Kidney capillary endothelial cell (primary cell): ENCODE results near the gene CHST15.
"Not testable (repeated sequence)": the region's sequence is repeated elsewhere in the genome, so short reads cannot be mapped to it uniquely, and the experiment has no call there.

Experiments
- DNase-seq: peaks from one replicate; pipeline ENCODE4 v3.0.0-alpha.2; 2018; ENCODE audit warnings: low spot score

The CHST15 gene

GRCh38 chr10:124043310-124044142 is 49.9 kb downstream of the CHST15 start:
- DNase-seq = no peak

GRCh38 chr10:124042656-124043309 is 50.6 kb downstream of the CHST15 start:
- no peak for DNase-seq

DNA sequence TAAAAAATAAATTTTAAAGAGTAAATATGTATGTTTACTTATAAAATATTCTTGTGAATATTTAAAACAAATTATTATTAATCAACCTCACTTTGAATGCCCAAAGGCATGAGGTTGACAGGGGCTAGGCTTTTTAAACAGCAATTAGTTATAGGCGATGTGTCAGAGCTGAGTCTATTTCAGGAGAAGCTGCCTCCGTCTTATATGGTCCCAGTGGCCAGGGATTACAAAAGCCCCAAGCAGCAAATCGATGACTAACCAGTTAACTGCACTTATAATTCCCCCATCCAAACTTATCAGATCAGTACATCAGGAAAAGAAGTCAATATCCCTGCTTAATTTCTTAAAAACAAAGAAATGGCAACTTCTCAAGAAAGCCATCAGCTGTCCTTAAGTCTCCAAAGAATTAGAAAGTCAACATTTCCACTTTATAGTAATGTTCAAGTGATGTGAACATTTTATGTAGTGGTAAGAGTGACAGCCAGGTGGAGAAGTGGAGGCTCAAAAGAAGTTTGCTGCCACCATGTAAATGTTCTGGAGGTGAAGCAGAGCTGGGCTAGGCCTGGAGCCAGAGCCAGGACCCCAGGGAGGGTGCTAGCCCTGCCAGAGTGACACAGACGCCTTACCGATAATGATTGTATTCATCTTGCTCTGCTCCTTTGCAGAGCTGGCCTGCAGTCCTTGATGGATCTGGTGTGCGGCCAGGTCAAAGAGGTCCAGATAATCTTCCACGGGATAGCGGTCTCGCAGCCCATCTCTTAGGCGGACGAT is 51.5 kb downstream of the CHST15 start:
- no peak for DNase-seq

- no peak for DNase-seq
Measured at GRCh38 chr10:124040451-124041188, 52.8 kb downstream of the CHST15 start.

DNA sequence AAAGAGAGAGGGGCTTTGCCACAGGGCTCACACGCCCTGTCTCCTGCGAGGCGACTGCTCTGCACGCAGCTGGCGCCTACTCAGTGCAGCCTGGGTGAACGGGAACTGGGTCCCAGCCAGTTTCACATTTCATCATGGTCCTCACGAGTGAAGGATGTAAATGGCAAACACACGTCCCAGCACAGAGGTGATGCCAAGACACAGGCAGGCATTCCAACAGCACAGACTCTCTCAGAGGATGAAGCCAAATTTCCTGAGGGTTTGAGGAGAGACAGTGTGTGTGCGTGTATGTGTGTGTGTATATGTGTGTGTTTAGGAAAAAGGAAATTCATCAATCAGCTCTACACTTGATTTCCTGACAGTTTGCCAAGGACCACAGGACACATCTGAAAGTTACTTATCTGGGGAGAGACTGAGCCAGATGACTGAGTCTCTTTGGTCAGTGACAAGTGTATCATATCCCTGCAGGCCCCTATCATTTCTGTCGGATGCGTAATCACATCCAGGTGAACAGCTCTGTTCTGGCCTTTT is 53.9 kb downstream of the CHST15 start:
- peak; percentile 36 for DNase-seq

DNA sequence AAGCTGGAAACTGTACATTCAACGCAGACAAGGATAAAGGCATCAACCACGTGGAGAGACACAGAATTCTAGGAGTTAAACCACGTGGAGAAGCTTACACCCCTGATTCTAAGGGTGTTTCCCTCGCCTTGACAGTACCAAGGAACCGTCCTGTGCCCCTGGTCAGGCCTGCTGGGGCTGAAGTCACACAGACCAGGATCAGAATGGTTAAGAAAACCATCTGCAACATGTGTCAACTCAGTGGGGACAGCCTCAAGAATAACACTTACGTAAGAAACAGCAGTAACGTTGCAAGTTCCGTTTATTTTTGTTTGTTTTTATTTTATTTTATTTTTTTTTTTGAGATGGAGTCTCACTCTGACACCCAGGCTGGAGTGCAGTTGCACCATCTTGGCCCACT is 55.6 kb downstream of the CHST15 start:
- DNase-seq = no peak

GRCh38 chr10:124037286-124037685 is 56.1 kb downstream of the CHST15 start:
- DNase-seq = no peak

GRCh38 chr10:124036746-124037145 is 56.7 kb downstream of the CHST15 start:
- no peak for DNase-seq

DNA sequence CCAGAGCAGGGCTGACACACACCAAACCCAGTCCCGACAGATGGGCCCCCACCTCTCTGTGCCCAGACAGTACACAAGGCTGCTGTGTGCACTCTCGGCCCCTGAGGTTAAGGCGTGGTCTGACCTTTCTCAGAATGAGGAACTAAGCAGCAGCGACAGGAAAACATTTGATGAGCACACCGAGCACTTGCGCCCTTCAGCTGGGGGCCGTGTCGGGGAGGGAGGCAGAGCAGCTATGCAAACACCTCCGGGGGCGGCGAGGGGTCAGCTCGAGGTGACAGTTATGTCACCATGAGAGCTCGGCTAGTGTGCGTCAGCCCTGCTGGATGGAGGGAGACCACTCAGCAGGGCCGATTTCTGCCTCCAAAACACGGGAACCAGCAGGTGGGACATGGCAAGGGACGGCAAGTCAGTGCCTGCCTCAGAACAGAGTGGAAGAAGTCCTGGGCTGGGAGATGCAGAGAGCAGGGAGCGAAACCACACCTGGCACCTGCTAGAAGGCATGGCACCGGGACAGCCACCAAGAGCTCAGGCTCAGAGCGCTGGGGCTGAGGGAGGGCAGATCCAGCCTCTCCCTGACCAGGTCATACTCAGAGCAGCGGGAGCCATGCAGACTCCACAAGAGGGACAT is 57.4 kb downstream of the CHST15 start:
- DNase-seq = no peak

DNA sequence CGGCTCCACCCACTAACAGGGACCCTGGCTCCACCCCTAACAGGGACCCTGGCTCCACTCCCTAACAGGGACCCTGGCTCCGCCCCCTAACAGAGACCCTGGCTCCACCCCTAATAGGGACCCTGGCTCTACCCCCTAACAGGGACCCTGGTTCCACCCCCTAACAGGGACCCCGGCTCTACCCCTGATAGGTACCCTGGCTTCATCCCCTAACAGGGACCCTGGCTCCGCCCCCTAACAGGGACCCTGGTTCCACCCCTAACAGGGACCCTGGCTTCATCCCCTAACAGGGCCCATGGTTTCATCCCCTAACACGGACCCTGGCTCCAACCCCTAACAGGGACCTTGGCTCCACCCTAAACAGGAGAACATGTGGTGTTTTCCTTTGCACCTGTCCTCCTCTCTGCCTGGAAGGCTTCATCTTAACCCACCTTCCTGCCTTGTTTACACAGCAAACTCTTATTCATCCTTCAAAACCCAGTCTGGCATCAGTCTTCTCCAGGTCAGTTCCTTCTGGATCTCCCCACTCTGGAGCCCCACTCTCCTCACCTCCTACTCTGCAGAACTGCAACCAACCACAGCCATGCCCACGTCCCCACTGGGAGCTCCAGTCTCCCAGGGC is 58.0 kb downstream of the CHST15 start:
- no peak for DNase-seq

DNA sequence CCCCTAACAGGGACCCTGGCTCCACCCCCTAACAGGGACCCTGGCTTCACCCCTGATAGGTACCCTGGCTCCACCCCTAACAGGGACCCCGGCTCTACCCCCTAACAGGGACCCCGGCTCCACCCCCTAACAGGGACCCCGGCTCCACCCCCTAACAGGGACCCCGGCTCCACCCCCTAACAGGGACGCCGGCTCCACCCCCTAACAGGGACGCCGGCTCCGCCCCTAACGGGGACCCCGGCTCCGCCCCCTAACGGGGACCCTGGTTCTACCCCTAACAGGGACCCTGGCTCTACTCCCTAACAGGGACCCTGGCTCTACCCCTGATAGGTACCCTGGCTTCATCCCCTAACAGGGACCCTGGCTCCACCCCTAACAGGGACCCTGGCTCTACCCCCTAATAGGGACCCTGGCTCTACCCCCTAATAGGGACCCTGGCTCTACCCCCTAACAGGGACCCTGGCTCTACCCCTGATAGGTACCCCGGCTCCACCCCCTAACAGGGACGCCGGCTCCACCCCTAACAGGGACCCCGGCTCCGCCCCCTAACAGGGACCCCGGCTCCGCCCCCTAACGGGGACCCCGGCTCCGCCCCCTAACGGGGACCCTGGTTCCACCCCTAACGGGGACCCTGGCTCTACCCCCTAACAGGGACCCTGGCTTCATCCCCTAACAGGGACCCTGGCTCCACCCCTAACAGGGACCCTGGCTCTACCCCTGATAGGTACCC is 58.7 kb downstream of the CHST15 start:
- DNase-seq = not testable (repeated sequence)

DNA sequence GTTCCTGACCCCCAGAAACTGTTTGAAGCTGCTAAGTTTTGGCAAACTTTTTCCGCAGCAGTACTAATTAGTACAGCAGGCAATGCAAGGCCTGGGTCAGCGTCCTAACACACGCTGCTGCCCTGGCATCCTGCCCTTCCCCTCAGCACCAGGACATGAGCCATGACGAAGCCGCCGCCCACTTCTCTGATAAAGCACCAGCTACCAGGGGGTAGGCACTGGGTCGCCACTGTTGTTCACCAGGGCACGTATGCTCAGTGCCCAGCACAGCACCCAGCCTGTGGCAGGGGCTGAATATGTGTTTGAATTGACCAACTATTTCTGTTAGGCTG is 59.5 kb downstream of the CHST15 start:
- DNase-seq = no peak

- DNase-seq = no peak
Measured at GRCh38 chr10:124032971-124033886, 60.2 kb downstream of the CHST15 start.

- no peak for DNase-seq
Measured at GRCh38 chr10:124032087-124032935, 61.1 kb downstream of the CHST15 start.

DNA sequence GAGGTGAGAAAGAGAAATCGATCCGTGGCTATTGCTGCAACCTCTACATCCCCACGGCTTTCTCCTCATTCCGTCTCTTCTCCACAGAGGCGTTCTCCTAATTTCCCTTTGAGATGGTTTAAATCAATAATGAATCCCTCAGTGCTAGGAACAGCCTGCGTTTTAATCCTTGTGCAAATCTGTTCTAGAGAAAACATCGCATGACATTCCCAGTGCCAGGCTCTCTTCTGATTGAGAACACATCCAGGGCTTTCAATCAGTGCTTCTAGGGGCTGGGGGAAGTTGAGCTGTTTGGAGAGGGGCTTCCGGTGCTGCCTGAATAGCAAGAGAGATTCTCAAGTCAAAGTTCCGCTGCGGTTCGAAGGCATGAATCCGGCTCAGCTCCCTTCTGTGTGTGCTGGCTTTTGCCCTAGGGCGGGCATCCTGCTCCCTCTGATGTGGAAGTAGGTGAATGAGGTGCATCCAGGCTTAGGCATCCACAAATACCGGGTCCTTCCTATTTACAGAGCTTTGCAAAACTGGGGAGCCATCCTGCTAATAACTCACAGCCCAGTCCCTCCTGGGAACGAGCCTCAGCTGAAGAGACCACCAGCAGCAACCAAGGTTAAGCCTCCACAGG is 62.8 kb downstream of the CHST15 start:
- no peak for DNase-seq

GRCh38 chr10:124030061-124030460 is 63.3 kb downstream of the CHST15 start:
- DNase-seq = no peak

DNA sequence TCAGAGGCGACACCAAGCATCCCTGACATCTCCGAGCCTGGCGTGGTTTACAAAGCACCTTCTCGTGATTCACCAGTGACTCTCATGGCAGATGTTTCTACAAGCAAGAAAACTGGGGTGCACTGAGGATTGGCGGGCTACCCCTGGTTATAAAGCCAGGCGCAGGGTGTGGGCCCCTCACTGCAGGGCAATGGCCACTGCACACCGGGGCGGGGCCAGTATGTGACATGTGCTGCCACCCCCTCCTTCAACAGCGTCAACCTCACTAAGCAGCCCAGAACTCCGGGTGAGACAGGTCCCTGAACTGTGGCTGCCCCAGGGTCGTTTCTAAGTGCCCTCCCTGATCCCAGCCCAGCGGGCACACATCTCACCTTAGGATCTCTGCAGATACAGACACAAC is 63.8 kb downstream of the CHST15 start:
- no peak for DNase-seq
